Suprapubic skin (tissue), 4 donors: Measurements from ENCODE around the gene ACOT12.

Source experiments
- POLR2A ChIP-seq, 2 donors: fragments of 450-650 bp; IDR thresholded peaks; one replicate each; pipeline ENCODE4 v1.6.1; 2017; ENCODE audit warnings: antibody characterized with exemption in 2 of 2, mild to moderate bottlenecking in 2 of 2, moderate library complexity in 2 of 2
- POLR2AphosphoS5 ChIP-seq, 3 donors: sonication (generic); formaldehyde crosslinking; IDR thresholded peaks; one replicate each; pipeline ENCODE4 v1.6.1; 2017; ENCODE audit warnings: antibody characterized with exemption in 3 of 3
- TF ChIP-seq, protein P1 (sequence below), 2 donors: fragments of 200-600 bp in 1 of 2; fragments of 450-650 bp in 1 of 2; sonication (generic) in 1 of 2; IDR thresholded peaks; one replicate each; pipeline ENCODE4 v1.5.1; 2016 to 2019; ENCODE audit warnings: antibody characterized with exemption in 2 of 2, mild to moderate bottlenecking in 1 of 2, moderate library complexity in 1 of 2

GRCh38 chr5:81313278-81313677, 80.7 kb downstream of the ACOT12 start:
- TF ChIP-seq POLR2AphosphoS5 (IDR thresholded peaks at IDR 0.05): no peak
- TF ChIP-seq POLR2A (IDR thresholded peaks at IDR 0.05): no peak
- TF ChIP-seq, protein P1, sequence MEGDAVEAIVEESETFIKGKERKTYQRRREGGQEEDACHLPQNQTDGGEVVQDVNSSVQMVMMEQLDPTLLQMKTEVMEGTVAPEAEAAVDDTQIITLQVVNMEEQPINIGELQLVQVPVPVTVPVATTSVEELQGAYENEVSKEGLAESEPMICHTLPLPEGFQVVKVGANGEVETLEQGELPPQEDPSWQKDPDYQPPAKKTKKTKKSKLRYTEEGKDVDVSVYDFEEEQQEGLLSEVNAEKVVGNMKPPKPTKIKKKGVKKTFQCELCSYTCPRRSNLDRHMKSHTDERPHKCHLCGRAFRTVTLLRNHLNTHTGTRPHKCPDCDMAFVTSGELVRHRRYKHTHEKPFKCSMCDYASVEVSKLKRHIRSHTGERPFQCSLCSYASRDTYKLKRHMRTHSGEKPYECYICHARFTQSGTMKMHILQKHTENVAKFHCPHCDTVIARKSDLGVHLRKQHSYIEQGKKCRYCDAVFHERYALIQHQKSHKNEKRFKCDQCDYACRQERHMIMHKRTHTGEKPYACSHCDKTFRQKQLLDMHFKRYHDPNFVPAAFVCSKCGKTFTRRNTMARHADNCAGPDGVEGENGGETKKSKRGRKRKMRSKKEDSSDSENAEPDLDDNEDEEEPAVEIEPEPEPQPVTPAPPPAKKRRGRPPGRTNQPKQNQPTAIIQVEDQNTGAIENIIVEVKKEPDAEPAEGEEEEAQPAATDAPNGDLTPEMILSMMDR (IDR thresholded peaks at IDR 0.05): no peak
